ENCODE data around the gene HES6. TPM values are rescaled to one million over a fixed set of nuclear protein-coding genes. Genes with fewer than 3 reads are reported as not detected.

HES6 gene
- total and polyA plus RNA-seq, 10 of the 15 experiments (the other 5 are each of a cell fraction or from before 2014, with no cell fraction given): 0.11 to 1.7 (median 0.83) TPM

- Histone ChIP-seq H3K4me2 (ENCODE audit: control insufficient read depth, insufficient read depth) (no peak overlapping the region), H3K36me3 (ENCODE audit: control insufficient read depth in 2 of 2, insufficient read depth in 2 of 2, low read length in 1 of 2) (no peaks in the 10 kb centered on the region), H2AFZ (ENCODE audit: control insufficient read depth, low read depth, low read length) (no peak overlapping the region), H3K9ac (ENCODE audit: control insufficient read depth, insufficient read depth, low read length) (no peak overlapping the region), H3K4me1 (ENCODE audit: control insufficient read depth, insufficient read depth, low read length) (peaks cover 9% of the 10 kb centered on the region), H3K9me3 (replicated peaks; ENCODE audit: control insufficient read depth, insufficient read depth, low read length) (no peaks in the 10 kb centered on the region), H3K79me2 (ENCODE audit: control insufficient read depth, insufficient read depth, low read length) (peaks cover 17% of the 10 kb centered on the region), H3K4me3 (no peak overlapping the region), H4K20me1 (ENCODE audit: control insufficient read depth, insufficient read depth) (no peaks in the 10 kb centered on the region), H3K27me3 (replicated peaks in 1 of 2; ENCODE audit: control insufficient read depth in 2 of 2, insufficient read depth in 2 of 2, low read length in 1 of 2) (no peaks in the 10 kb centered on the region), H3K27ac (ENCODE audit: control insufficient read depth, insufficient read depth) (no peak overlapping the region)
- DNase-seq (ENCODE audit: low read depth, low spot score) (no peak), ATAC-seq (no peak), FAIRE-seq (no peak)
- in situ Hi-C loops (cut with MboI): no loop called here
- no TSS peak for BruUV-seq (replicated peaks)
- CTCF ChIA-PET: no interaction called here
- WGBS (ENCODE audit: insufficient coverage, insufficient replicate concordance, low lambda C conversion rate, missing lambda C conversion rate): 75% methylated on average over 7 of the region's 7 CpGs
- intact Hi-C loops (cut with micrococcal nuclease; ENCODE audit: unreplicated experiment): no loop called here
- POLR2A ChIA-PET: no interaction called here
- SMC1A ChIA-PET (ENCODE audit: uncharacterized antibody, unreplicated experiment): interaction anchor here (1.3 kb wide), 1 partner anchor 9 kb away, joined by 6 read pairs; no protein-coding TSS in a partner anchor
- TF ChIP-seq HDGF (IDR thresholded peaks at IDR 0.05) (no peak), GABPA (IDR thresholded peaks at IDR 0.05; ENCODE audit: low read depth) (no peak), SMARCA5 (IDR thresholded peaks at IDR 0.05) (no peak), KDM1A (IDR thresholded peaks at IDR 0.05; ENCODE audit: borderline replicate concordance) (no peak), MTA3 (IDR thresholded peaks at IDR 0.05; ENCODE audit: borderline replicate concordance, low read length) (no peak), IKZF1 (conservative IDR thresholded peaks at IDR 0.05) (no peak), NFYB (IDR thresholded peaks at IDR 0.05; ENCODE audit: insufficient read depth, low read depth, low read length) (no peak)
- RAD21 ChIA-PET (ENCODE audit: unreplicated experiment): no interaction called here
Observed at GRCh38 chr2:238207006-238207405, 32.8 kb downstream of the HES6 start.

GRCh38 chr2:238203973-238204683 lies 35.7 kb downstream of the HES6 start:
- POLR2A ChIA-PET: interaction anchor here (1.0 to 1.4 kb wide), 2 partner anchors 28 to 140 kb away, joined by 4 to 5 read pairs; no protein-coding TSS in a partner anchor

More at GRCh38 chr2:238203973-238204683, 35.7 kb downstream of the HES6 start:
- no peaks in the 10 kb centered on the region for H3K27me3 ChIP-seq (replicated peaks in 1 of 2; ENCODE audit: control insufficient read depth in 2 of 2, insufficient read depth in 2 of 2, low read length in 1 of 2)
- TF ChIP-seq E2F4 (IDR thresholded peaks at IDR 0.05; ENCODE audit: low read depth, low read length) (0 out of 2 replicates have a peak, but pooled peaks have one; percentile 1), MLLT1 (IDR thresholded peaks at IDR 0.05) (0 out of 2 replicates have a peak, but pooled peaks have one; percentile 49), IKZF1 (conservative IDR thresholded peaks at IDR 0.05) (no peak), RELA (IDR thresholded peaks at IDR 0.05; ENCODE audit: borderline replicate concordance, partially characterized antibody) (no peak), SPI1 (IDR thresholded peaks at IDR 0.05; ENCODE audit: borderline replicate concordance, insufficient read depth, low read depth, low read length) (peak; percentile 31; the same call in 1 of the 2 replicates), RUNX3 (IDR thresholded peaks at IDR 0.05; ENCODE audit: low read length) (peak; percentile 67), ZNF622 (IDR thresholded peaks at IDR 0.05) (no peak), NBN (IDR thresholded peaks at IDR 0.05) (0 out of 2 replicates have a peak, but pooled peaks have one; percentile 30), SP1 (IDR thresholded peaks at IDR 0.05; ENCODE audit: low read depth, low read length) (no peak), NFYB (IDR thresholded peaks at IDR 0.05; ENCODE audit: insufficient read depth, low read depth, low read length) (peak; percentile 38; the same call in 1 of the 2 replicates)
- H4K20me1 ChIP-seq (ENCODE audit: control insufficient read depth, insufficient read depth): peaks cover 6% of the 10 kb centered on the region
- TSS peak; percentile 96 for BruUV-seq (replicated peaks)
- intact Hi-C loops (cut with micrococcal nuclease; ENCODE audit: unreplicated experiment) (loop anchor here (5.0 kb wide), 1 partner anchor 38 kb away; the partner anchor contains the start of gene HES6), in situ Hi-C loops (cut with MboI) (no loop called here)
- H3K27ac ChIP-seq (ENCODE audit: control insufficient read depth, insufficient read depth): peak overlapping the region; percentile 57
- H3K9ac ChIP-seq (ENCODE audit: control insufficient read depth, insufficient read depth, low read length): peak overlapping the region; percentile 72
- FAIRE-seq (peak; percentile 13), DNase-seq (ENCODE audit: low read depth, low spot score) (peak; percentile 11), ATAC-seq (peak; percentile 33)
- peak overlapping the region; percentile 83 for H2AFZ ChIP-seq (ENCODE audit: control insufficient read depth, low read depth, low read length)
- H3K4me1 ChIP-seq (ENCODE audit: control insufficient read depth, insufficient read depth, low read length): peaks cover 12% of the 10 kb centered on the region
- CTCF ChIA-PET: interaction anchor here (1.1 kb wide), 1 partner anchor 59 kb away, joined by 3 read pairs; no protein-coding TSS in a partner anchor
- SMC1A ChIA-PET (ENCODE audit: uncharacterized antibody, unreplicated experiment): interaction anchor here (1.0 to 1.6 kb wide), 3 partner anchors 9 to 376 kb away, joined by 3 to 6 read pairs (median 4); no protein-coding TSS in a partner anchor
- no peaks in the 10 kb centered on the region for H3K9me3 ChIP-seq (replicated peaks; ENCODE audit: control insufficient read depth, insufficient read depth, low read length)
- H3K79me2 ChIP-seq (ENCODE audit: control insufficient read depth, insufficient read depth, low read length): peaks cover 46% of the 10 kb centered on the region
- RAD21 ChIA-PET (ENCODE audit: unreplicated experiment): interaction anchor here (1.0 kb wide), 1 partner anchor 59 kb away, joined by 3 read pairs; no protein-coding TSS in a partner anchor
- no peaks in the 10 kb centered on the region for H3K36me3 ChIP-seq (ENCODE audit: control insufficient read depth in 2 of 2, insufficient read depth in 2 of 2, low read length in 1 of 2)
- WGBS (ENCODE audit: insufficient coverage, insufficient replicate concordance, low lambda C conversion rate, missing lambda C conversion rate): 16% methylated on average over 18 of the region's 18 CpGs
- peak overlapping the region; percentile 77 for H3K4me2 ChIP-seq (ENCODE audit: control insufficient read depth, insufficient read depth)
- H3K4me3 ChIP-seq: peak overlapping the region; percentile 78

Measured in GM12878 (cell line).